ENCODE results near the gene CCDC18.
"Not testable (repeated sequence)": the region's sequence is repeated elsewhere in the genome, so short reads cannot be mapped to it uniquely, and the experiment has no call there.

CCDC18 gene

GRCh38 chr1:93172778-93173177, 7.7 kb upstream of the CCDC18 start:
- no peak for DNase-seq

DNA sequence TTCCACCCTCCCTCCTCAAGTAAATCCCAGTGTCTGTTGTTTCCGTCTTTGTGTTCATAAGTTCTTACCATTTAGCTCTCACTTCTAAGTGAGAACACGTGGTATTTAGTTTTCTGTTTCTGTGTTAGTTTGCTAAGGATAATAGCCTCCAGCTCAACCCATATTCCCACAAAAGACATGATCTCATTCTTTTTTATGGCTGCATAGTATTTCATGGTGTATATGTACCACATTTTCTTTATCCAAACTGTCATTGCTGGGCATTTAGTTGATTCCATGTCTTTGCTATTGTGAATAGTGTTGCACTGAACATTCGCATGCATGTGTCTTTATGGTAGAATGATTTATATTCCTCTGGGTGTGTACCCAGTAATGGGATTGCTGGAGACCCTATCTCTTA, 5.9 kb upstream of the CCDC18 start:
- not testable (repeated sequence) for DNase-seq

GRCh38 chr1:93177991-93178390, 2.5 kb upstream of the CCDC18 start:
- DNase-seq, result no peak

GRCh38 chr1:93178418-93178817, 2.1 kb upstream of the CCDC18 start:
- no peak for DNase-seq

GRCh38 chr1:93179886-93180722, 420 bp upstream of the CCDC18 start, which contains the start of gene TMED5:
TSS of gene TMED5 (minus strand) at chr1:93180413. CDS start at chr1:93180242, 171 bp downstream.
- DNase-seq, result peak; percentile 95 to 96

- DNase-seq, result no peak
Observed at GRCh38 chr1:93186667-93187066, 6.1 kb downstream of the CCDC18 start.

DNA sequence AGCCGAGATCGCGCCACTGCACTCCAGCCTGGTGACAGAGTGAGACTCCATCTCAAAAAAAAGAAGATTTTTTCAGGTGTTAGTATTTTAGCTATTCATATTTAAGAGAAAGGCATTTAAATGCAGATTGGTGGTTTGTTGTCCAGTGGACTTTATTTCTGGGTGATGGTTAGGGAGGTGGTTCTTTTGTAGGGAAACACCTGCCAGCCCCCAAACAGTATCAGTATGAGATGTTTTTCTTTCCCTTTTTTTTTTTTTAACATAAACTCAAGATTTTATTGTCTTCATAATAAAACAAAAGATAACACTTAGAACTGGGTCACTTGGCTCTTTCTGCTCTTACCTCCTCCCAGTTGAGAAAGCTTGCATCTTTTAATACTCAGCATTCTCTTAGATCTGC, 9.9 kb downstream of the CCDC18 start:
- DNase-seq, result no peak

DNA sequence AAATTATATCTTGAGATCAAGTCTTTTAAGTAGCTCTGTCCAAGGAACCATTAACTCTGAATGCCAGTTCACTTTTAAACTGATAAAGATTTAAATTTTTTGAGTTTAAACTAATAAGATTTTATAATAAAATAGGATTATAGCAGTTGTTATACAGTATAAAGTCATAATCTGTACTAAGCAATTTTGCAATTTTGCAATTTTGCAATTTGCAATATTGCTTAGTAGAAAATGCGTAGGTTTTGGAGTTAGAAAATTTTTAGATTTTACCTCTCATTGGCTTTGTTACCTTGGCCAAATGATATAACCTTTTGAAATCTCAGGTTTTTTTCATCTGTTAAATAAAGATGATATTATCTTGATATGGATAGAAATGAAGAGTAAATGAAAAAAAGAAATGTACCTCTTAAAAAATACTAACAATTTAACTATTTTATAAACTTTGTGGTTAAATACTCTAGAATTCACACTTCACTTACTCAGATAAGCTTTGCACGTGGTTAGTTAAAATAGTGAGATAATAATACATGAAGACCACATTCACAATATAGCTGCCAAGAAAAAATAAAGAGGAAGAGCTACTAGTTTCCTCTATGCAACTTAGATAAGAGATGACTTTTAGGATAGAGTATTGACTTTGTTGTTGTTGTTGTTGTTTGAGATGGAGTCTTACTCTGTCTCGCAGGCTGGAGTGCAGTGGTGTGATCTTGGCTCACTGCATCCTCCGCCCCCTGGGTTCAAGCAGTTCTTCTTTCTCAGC, 13.9 kb downstream of the CCDC18 start:
- no peak for DNase-seq

DNA sequence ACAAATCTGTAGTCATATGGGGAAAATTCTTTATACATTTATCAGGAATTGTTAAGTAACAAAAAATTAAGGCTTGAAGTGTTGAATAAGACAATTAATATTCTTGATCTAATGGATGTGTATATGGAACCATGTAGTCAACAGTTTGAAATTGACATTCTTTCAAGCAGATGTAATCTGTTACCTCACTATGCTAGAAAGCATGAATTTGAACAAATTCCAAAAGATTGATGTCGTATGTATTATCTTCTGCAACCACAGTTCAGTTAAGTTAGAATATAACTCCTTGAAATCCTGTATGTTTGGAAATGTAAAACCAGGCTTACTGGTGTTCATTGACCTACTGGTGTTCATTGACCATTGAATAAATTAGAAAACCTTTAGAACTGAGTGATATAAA, 16.1 kb downstream of the CCDC18 start:
- no peak for DNase-seq

DNA sequence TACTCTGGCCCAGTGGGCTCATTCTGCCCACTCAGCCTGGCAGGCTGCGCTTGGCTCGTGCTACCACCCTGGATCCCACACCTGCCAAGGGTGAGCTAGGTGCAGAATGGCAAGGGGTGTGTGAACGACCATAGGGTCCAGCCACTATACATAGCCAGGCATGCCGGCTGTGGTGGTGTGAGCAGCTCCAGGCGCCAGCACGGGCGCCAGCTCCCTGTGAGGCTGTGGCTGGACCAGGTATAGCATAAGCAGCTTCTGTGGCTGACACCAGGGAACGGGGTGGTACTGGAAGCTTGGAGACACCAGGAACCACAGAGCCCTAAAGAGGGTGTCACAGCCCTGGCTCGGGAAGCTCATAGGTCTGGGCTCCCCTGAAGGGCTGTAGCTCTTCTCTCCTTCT, 18.6 kb downstream of the CCDC18 start:
- no peak for DNase-seq

DNA sequence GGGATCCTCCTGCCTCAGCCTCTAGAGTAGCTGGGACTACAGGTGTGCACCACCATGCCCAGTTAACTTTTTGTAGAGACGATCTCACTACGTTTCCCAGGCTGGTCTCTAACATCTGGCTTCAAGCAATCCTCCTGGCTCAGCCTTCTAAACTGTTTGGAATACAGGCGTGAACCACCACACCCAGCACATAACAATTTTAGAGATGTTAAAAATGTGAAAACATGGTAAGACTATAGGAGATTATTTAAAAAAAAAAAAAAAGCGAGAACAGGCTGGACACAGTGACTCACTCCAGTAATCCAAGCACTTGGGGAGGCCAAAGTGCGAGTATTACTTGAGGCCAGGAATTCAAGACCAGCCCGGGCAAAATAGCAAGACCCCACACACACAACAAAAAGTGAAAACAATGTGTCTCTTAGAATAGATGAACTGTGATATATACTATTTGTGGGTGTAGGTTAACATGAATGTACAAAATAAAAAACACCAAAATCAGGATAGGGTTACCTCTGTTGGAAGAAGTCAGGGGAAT, 19.6 kb downstream of the CCDC18 start:
- no peak for DNase-seq

DNA sequence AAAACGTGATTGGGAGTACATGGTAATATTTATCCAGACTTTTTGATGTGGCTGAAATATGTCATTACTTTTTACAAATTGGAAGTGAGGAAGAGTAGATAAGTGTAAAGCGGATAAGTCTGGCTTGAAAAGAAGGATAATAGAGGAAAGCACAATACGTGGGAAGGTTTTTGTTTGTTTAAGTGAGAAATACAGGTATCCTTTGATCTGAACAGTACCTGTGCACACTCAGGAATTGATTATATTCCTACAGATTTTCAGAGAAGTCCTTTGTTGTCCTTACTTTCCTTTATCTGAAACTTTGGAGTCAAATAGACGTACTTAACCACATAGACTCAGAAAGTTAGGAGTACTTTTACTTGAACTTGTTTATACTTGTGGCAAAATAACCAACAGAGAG, 20.2 kb downstream of the CCDC18 start:
- no peak for DNase-seq

- DNase-seq, result no peak
Observed at GRCh38 chr1:93205892-93206566, 25.5 kb downstream of the CCDC18 start.

GRCh38 chr1:93206567-93206954, 26.0 kb downstream of the CCDC18 start:
- DNase-seq, result no peak

DNA sequence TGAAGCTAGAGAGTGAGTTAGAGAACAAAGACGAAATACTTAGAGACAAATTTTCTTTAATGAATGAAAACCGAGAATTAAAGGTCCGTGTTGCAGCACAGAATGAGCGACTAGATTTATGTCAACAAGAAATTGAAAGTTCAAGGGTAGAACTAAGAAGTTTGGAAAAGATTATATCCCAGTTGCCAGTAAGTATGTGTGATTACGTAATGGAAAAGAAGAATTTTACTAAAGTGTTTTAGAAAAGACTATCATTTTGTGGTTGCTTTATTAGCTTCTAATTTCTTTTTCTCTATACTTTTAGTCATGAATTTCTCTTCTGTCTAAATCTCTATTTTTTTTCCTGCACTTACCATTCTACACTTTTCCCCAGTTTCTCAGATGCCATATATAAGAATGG, 26.7 kb downstream of the CCDC18 start:
- DNase-seq, result no peak

DNA sequence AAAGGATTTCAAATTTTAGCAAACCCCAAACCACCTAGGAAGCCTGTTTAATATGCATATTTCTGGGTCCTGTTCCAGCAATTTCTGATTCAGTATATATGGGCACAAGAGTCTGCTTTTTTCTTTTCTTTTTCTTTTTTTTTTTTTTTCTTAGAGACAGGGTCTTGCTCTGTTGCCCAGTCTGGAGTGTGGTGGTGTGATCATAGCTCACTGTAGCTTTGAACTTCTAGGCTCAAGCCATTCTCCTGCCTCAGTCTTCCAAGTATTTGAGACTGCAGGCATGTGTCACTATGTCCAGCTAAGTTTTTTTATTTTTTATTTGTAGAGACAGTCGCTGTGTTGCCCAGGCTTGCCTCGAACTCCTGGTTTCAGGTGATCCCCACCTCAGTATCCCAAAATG, 34.8 kb downstream of the CCDC18 start:
- DNase-seq, result no peak

DNA sequence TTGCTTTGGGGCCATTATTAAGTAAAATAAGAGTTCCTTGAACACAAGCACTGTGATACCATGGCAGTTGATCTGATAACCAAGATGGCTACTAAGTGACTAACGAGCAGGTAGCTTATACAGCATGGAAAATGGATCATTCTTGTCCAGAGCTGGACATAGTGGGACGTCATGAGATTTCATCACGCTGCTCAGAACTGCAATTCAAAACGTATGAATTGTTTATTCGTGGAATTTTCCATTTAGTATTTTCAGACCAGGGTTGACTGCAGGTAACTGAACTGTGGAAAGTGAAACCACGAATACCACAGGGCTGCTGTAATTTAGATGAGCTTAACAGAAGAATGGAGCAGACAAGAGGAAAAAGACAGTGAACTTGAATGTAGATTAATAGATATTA, 38.9 kb downstream of the CCDC18 start:
- DNase-seq, result no peak

DNA sequence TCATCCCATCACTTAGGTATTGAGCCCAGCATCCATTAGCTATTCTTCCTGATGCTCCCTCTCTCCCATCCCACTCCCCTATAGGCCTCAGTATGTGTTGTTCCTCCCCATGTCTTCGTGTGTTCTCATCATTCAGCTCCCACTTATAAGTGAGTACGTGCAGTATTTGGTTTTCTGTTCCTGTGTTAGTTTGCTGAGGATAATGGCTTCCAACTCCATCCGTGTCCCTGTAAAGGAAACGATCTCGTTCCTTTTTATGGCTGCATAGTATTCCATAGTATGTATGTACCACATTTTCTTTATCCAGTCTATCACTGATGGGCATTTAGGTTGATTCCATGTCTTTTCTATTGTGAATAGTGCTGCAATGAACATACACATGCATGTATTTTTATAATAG, 40.2 kb downstream of the CCDC18 start:
- not testable (repeated sequence) for DNase-seq

- DNase-seq, result no peak
Observed at GRCh38 chr1:93221913-93222312, 41.4 kb downstream of the CCDC18 start.

DNA sequence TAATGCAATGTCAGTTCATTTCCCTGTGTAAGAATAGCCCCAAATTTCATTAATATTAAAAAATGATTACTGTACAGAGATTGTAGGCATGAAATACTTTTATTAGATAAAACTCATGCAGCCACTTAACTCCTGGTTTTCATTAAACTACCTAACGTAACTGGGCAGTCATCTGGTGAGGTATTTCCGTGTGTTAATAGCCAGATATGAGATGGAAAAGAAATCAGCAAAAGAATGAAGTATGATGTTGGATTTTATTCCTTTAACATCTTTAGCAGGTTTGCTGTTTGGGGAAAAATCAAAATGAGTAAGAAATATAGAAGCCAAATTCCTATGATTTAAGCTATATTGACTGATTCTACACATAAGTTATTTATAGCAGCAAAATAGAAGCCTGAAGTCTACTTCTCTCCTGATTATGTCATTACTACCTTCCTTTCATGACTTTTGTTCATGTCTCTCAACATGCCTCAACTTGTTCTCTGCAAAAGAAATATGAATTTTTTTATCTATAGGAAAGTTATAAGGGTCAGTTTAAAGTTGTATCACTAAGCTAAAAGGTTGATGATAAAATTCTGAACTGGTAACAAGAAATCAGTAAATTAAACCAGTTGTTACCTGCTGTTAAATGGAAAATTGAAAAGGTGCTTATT, 42.6 kb downstream of the CCDC18 start:
- no peak for DNase-seq

DNA sequence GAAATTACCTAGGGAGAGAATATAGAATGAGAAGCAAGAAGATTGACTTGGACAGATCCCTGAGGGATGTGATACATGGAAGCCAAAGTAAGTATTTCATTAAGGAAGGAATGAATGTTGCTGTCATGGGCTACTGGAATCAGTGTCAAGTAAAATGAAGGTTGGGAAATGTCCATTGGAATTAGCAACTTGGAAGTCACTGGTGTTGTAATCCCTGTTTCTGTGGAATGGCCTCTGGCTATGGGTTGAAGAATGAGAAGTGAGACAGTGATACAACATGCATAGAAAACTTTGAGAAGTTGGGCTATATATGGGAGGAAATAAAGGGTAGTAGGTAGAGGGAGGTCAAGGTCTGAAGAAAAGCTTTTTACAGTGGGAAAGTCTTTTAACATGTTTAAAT, 54.7 kb downstream of the CCDC18 start:
- no peak for DNase-seq

GRCh38 chr1:93237021-93237420, 56.5 kb downstream of the CCDC18 start:
- DNase-seq, result no peak

- no peak for DNase-seq
Observed at GRCh38 chr1:93238425-93238824, 57.9 kb downstream of the CCDC18 start.
